ENCODE data around the gene TNS3. TPM values are rescaled to one million over a fixed set of nuclear protein-coding genes. Genes with fewer than 3 reads are reported as not detected.

TNS3 gene
- total and polyA plus RNA-seq, 2 of the 13 experiments (the other 11 are each of a cell fraction or from before 2014, with no cell fraction given), result 52.9 to 55.7 TPM

GRCh38 chr7:47622946-47623640, 41.2 kb upstream of the TNS3 start (continued):
- TF ChIP-seq ZNF670 (CRISPR knock-in tag; IDR thresholded peaks at IDR 0.05; ENCODE audit: borderline replicate concordance) (no peak), ZNF691 (CRISPR knock-in tag; IDR thresholded peaks at IDR 0.05; ENCODE audit: borderline replicate concordance, low read depth) (peak; percentile 56; the same call in 1 of the 2 replicates), ZNF549 (CRISPR knock-in tag; IDR thresholded peaks at IDR 0.05) (no peak), MTA3 (CRISPR knock-in tag; IDR thresholded peaks at IDR 0.05) (no peak), NFAT5 (CRISPR knock-in tag; IDR thresholded peaks at IDR 0.05) (no peak), REXO4 (CRISPR knock-in tag; IDR thresholded peaks at IDR 0.05; ENCODE audit: borderline replicate concordance) (no peak), NBN (conservative IDR thresholded peaks at IDR 0.05) (no peak), GRHL1 (CRISPR knock-in tag; conservative IDR thresholded peaks at IDR 0.05) (no peak), ARID3A (IDR thresholded peaks at IDR 0.05; ENCODE audit: low read depth, low read length) (peak; percentile 87), ZNF724P (CRISPR knock-in tag; IDR thresholded peaks at IDR 0.05; ENCODE audit: borderline replicate concordance) (no peak), ZNF446 (CRISPR knock-in tag; IDR thresholded peaks at IDR 0.05) (no peak), ZNF136 (CRISPR knock-in tag; IDR thresholded peaks at IDR 0.05; ENCODE audit: low read depth) (no peak), SRSF9 (IDR thresholded peaks at IDR 0.05; ENCODE audit: borderline replicate concordance, insufficient read depth, low read depth, low read length, poor library complexity, severe bottlenecking) (no peak), ZNF75D (CRISPR knock-in tag; IDR thresholded peaks at IDR 0.05; ENCODE audit: borderline replicate concordance) (no peak), ZNF432 (CRISPR knock-in tag; IDR thresholded peaks at IDR 0.05; ENCODE audit: borderline replicate concordance) (no peak), SMAD1 (CRISPR knock-in tag; IDR thresholded peaks at IDR 0.05; ENCODE audit: borderline replicate concordance, low read depth) (no peak), ZNF501 (CRISPR knock-in tag; IDR thresholded peaks at IDR 0.05) (peak; percentile 76; the same call in 1 of the 2 replicates)

Measured in HepG2 (cell line).